Muscle layer of colon (tissue), 2 donors: ENCODE data around the gene NEUROG1.

Experiments used
- H3K27ac ChIP-seq: one replicate; pipeline ENCODE4 v1.7.0; 2013; ENCODE audit warnings: low read depth, mild to moderate bottlenecking, low read length, moderate library complexity
- H3K27me3 ChIP-seq, 2 donors: one replicate each; pipeline ENCODE4 v1.7.0; 2013; ENCODE audit warnings: low read length in 2 of 2, mild to moderate bottlenecking in 2 of 2; ENCODE audit not compliant: insufficient read depth in 2 of 2, control insufficient read depth in 1 of 2
- H3K36me3 ChIP-seq: one replicate; pipeline ENCODE4 v1.7.0; 2013; ENCODE audit warnings: mild to moderate bottlenecking, low read length; ENCODE audit not compliant: insufficient read depth
- H3K4me1 ChIP-seq: one replicate; pipeline ENCODE4 v1.7.0; 2013; ENCODE audit warnings: mild to moderate bottlenecking, low read length; ENCODE audit not compliant: insufficient read depth
- H3K4me3 ChIP-seq, 2 donors: one replicate each; pipeline ENCODE4 v1.7.0; 2013; ENCODE audit warnings: low read length in 2 of 2, low read depth in 1 of 2, mild to moderate bottlenecking in 1 of 2, moderate library complexity in 1 of 2
- H3K9ac ChIP-seq: one replicate; pipeline ENCODE4 v1.7.0; 2013; ENCODE audit warnings: low read length
- H3K9me3 ChIP-seq: one replicate; pipeline ENCODE4 v1.7.0; 2013; ENCODE audit warnings: mild to moderate bottlenecking, low read length
- donor health status: abdominal sarcoma.
- donor health status: Adenocarcinoma of cecum.

The NEUROG1 gene, protein sequence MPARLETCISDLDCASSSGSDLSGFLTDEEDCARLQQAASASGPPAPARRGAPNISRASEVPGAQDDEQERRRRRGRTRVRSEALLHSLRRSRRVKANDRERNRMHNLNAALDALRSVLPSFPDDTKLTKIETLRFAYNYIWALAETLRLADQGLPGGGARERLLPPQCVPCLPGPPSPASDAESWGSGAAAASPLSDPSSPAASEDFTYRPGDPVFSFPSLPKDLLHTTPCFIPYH

GRCh38 chr5:135535820-135536801, at the start of gene NEUROG1:
NEUROG1 (minus strand) TSS chr5:135535964; CDS start chr5:135535690, 274 bp downstream.
- peaks cover 34 to 60% of the 10 kb centered on the region in 2 donors for H3K27me3 ChIP-seq
- H3K4me3 ChIP-seq, result no peak within 1 kb of the TSS
- no peak within 1 kb of the TSS for H3K9ac ChIP-seq
- H3K4me1 ChIP-seq, result no peaks in the 10 kb centered on the region
- no peak within 1 kb of the TSS for H3K27ac ChIP-seq
- H3K36me3 ChIP-seq, result no peaks in the 10 kb centered on the region
- no peaks in the 10 kb centered on the region for H3K9me3 ChIP-seq

GRCh38 chr5:135584918-135585317, 49.2 kb upstream of the NEUROG1 start:
- Histone ChIP-seq H3K9ac (no peak overlapping the region), H3K27ac (no peak overlapping the region), H3K36me3 (no peaks in the 10 kb centered on the region), H3K4me1 (no peaks in the 10 kb centered on the region), H3K27me3 (peaks cover 0 to 13% of the 10 kb centered on the region in 2 donors), H3K9me3 (no peaks in the 10 kb centered on the region), H3K4me3 (no peak overlapping the region)

- H3K4me1 ChIP-seq, result no peaks in the 10 kb centered on the region
- H3K36me3 ChIP-seq, result no peaks in the 10 kb centered on the region
- H3K9me3 ChIP-seq, result no peaks in the 10 kb centered on the region
- H3K4me3 ChIP-seq, result no peak overlapping the region
- no peak overlapping the region for H3K27ac ChIP-seq
- H3K9ac ChIP-seq, result no peak overlapping the region
- peaks cover 5 to 17% of the 10 kb centered on the region in 2 donors for H3K27me3 ChIP-seq
Observed at GRCh38 chr5:135584276-135584675, 48.5 kb upstream of the NEUROG1 start.

- Histone ChIP-seq H3K9me3 (no peaks in the 10 kb centered on the region), H3K27me3 (peaks cover 6 to 34% of the 10 kb centered on the region in 2 donors), H3K4me3 (no peak overlapping the region), H3K9ac (no peak overlapping the region), H3K4me1 (no peaks in the 10 kb centered on the region), H3K36me3 (no peaks in the 10 kb centered on the region), H3K27ac (no peak overlapping the region)
Observed at GRCh38 chr5:135582099-135582781, 46.5 kb upstream of the NEUROG1 start.

DNA sequence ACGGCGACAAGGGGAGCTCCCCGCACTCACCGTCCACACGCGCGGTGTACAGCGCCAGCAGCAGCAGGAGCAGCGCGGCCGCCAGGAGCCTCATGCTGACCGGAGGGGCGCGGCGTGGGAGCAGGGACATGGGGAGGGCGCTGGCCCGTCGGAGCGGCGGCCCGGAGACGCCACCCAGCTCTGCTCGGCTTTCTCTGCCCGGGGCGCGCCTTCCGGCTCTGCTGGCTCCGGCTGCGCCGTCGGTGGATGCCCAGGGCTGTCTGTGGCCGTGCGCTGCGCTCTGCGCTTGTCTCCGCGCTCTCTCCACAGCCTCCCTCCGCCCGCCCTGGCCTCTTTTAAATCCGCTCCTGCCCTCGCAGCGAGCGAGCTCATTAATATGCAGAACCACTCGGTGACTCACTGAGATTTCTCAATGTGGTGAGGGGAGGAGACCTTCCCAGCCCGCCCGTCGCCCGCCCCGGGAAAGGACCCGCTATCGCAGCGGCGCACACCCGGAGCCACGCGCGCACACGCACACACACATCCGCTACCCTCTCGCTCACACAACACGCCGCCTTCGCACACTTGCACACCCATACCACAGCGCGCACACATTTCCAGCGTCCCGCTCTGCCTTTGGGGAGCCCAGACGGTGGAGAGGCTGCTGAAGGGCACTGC, 43.0 kb upstream of the NEUROG1 start, which contains the start of gene CXCL14:
Gene CXCL14 (minus strand): TSS at position 307 of the 657 bp plus-strand sequence. CDS start 213 bp downstream, at position 94.
- H3K36me3 ChIP-seq, result no peaks in the 10 kb centered on the region

GRCh38 chr5:135578305-135578684, 42.5 kb upstream of the NEUROG1 start:
- H3K4me3 ChIP-seq, result no peak overlapping the region
- H3K9ac ChIP-seq, result no peak overlapping the region
- H3K27ac ChIP-seq, result no peak overlapping the region
- H3K36me3 ChIP-seq, result no peaks in the 10 kb centered on the region
- H3K4me1 ChIP-seq, result no peaks in the 10 kb centered on the region
- H3K9me3 ChIP-seq, result no peaks in the 10 kb centered on the region
- H3K27me3 ChIP-seq, result peaks cover 6 to 35% of the 10 kb centered on the region in 2 donors

More for the DNA sequence above, 43.0 kb upstream of the NEUROG1 start, which contains the start of gene CXCL14:
- H3K4me1 ChIP-seq, result no peaks in the 10 kb centered on the region
- H3K27me3 ChIP-seq, result peaks cover 6 to 35% of the 10 kb centered on the region in 2 donors
- no peak within 1 kb of the TSS for H3K27ac ChIP-seq
- H3K9me3 ChIP-seq, result no peaks in the 10 kb centered on the region
- H3K4me3 ChIP-seq, result no peak within 1 kb of the TSS
- H3K9ac ChIP-seq, result no peak within 1 kb of the TSS

DNA sequence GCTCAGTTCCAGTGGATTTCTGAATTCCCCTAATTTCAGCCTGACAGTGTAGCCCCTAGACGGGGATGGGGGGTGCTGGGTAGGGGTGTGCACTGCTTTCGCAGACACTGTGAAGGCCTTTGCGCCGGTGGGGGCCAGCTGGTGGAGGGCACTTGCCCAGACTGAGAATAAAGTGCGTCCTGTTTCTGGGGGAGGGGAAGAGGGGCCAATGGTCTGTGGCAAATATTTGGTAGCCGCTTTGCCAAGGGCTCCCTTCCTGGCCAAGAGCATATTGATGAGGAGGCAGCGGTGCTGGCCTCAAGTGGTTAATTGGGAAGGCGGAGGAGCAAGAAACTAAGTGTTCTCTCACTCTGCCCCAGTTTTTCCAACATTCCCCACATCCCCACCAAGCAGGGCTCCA, 41.7 kb upstream of the NEUROG1 start:
- H3K36me3 ChIP-seq, result no peaks in the 10 kb centered on the region
- no peaks in the 10 kb centered on the region for H3K4me1 ChIP-seq
- no peaks in the 10 kb centered on the region for H3K9me3 ChIP-seq
- H3K4me3 ChIP-seq, result no peak overlapping the region
- peaks cover 6 to 35% of the 10 kb centered on the region in 2 donors for H3K27me3 ChIP-seq
- no peak overlapping the region for H3K9ac ChIP-seq
- H3K27ac ChIP-seq, result no peak overlapping the region

GRCh38 chr5:135576075-135576599, 40.4 kb upstream of the NEUROG1 start:
- H3K27me3 ChIP-seq, result peaks cover 6 to 26% of the 10 kb centered on the region in 2 donors
- no peak overlapping the region for H3K9ac ChIP-seq
- no peaks in the 10 kb centered on the region for H3K4me1 ChIP-seq
- no peak overlapping the region for H3K4me3 ChIP-seq
- H3K9me3 ChIP-seq, result no peaks in the 10 kb centered on the region
- no peaks in the 10 kb centered on the region for H3K36me3 ChIP-seq
- no peak overlapping the region for H3K27ac ChIP-seq

GRCh38 chr5:135574493-135574892, 38.7 kb upstream of the NEUROG1 start:
- no peaks in the 10 kb centered on the region for H3K9me3 ChIP-seq

DNA sequence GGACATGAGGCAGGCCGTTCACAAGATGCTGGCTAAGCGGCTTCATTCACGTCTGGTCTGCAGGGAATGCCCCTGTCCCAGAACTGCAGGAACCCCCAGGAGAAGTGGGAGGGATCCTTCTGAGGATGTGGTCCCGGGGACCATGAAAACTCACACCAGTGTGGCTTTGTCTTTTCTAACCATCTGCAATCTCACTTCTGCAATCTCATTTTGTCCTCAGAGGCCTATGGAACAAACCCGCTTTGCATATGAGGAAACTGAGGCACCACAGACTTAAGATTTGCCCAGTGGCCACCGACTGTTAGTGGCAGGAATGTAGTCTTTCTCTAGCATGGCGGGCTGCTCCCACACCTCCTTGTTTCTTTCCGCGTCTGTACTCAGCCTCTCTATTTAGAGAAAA, 36.1 kb upstream of the NEUROG1 start:
- H3K27ac ChIP-seq, result no peak overlapping the region
- peaks cover 0 to 3% of the 10 kb centered on the region in 2 donors for H3K27me3 ChIP-seq
- no peaks in the 10 kb centered on the region for H3K9me3 ChIP-seq
- no peak overlapping the region for H3K4me3 ChIP-seq
- H3K4me1 ChIP-seq, result no peaks in the 10 kb centered on the region
- no peaks in the 10 kb centered on the region for H3K36me3 ChIP-seq
- no peak overlapping the region for H3K9ac ChIP-seq

More at GRCh38 chr5:135574493-135574892, 38.7 kb upstream of the NEUROG1 start:
- H3K4me1 ChIP-seq, result no peaks in the 10 kb centered on the region
- peaks cover 4 to 20% of the 10 kb centered on the region in 2 donors for H3K27me3 ChIP-seq
- no peaks in the 10 kb centered on the region for H3K36me3 ChIP-seq
- no peak overlapping the region for H3K9ac ChIP-seq
- H3K4me3 ChIP-seq, result no peak overlapping the region
- no peak overlapping the region for H3K27ac ChIP-seq
